H1 (cell line): Measurements from ENCODE around the gene CST7. TPM values are rescaled to one million over a fixed set of nuclear protein-coding genes. Genes with fewer than 3 reads are reported as not detected.

Experiments
- CTCF ChIA-PET: fragments of 300-600 bp; sonication (Branson Sonifier 250); formaldehyde crosslinking; loops from one replicate; lab custom pipeline; 2021; ENCODE audit not compliant: partially characterized antibody; lab: Charles Lee
- POLR2A ChIA-PET: fragments of 300-600 bp; sonication (Branson Sonifier 250); formaldehyde crosslinking; loops from one replicate; lab custom pipeline; 2021; ENCODE audit warnings: inconsistent platforms; ENCODE audit not compliant: partially characterized antibody; lab: Charles Lee
- DNase-seq, 2 experiments: peaks; one replicate each; pipeline versions ENCODE4 v3.0.0 to v3.0.0-alpha.2; 2010 to 2022; ENCODE audit warnings: low spot score in 2 of 2, low read depth in 1 of 2, mixed read lengths in 1 of 2
- FAIRE-seq: peaks from 2 replicates; lab custom pipeline; 2011; peaks lifted over from hg19 to GRCh38; lab: Jason Lieb, UNC
- H2AFZ ChIP-seq: 2 replicates; pipeline ENCODE4 v1.8.1; 2012; ENCODE audit warnings: low read length, inconsistent platforms
- H2AK5ac ChIP-seq: 2 replicates; pipeline ENCODE4 v1.6.1; 2013; ENCODE audit warnings: low read depth, low read length
- H2BK120ac ChIP-seq: replicated peaks from 2 replicates; pipeline ENCODE3; 2013; ENCODE audit warnings: low read depth, low read length, inconsistent platforms
- H2BK12ac ChIP-seq: 2 replicates; pipeline ENCODE4 v1.6.1; 2013; ENCODE audit warnings: low read depth, low read length
- H2BK15ac ChIP-seq: 2 replicates; pipeline ENCODE4 v1.6.1; 2013; ENCODE audit warnings: low read length
- H2BK20ac ChIP-seq: 2 replicates; pipeline ENCODE4 v1.6.1; 2013; ENCODE audit warnings: low read length
- H2BK5ac ChIP-seq: 2 replicates; pipeline ENCODE4 v1.6.1; 2013; ENCODE audit warnings: low read depth, low read length
- H3K14ac ChIP-seq: 2 replicates; pipeline ENCODE4 v1.6.1; 2013; ENCODE audit warnings: inconsistent platforms; ENCODE audit not compliant: insufficient read length
- H3K18ac ChIP-seq: 2 replicates; pipeline ENCODE4 v1.6.1; 2013; ENCODE audit warnings: low read length; ENCODE audit errors: extremely low read depth
- H3K23ac ChIP-seq: 2 replicates; pipeline ENCODE4 v1.6.1; 2013; ENCODE audit warnings: inconsistent platforms; ENCODE audit not compliant: insufficient read length
- H3K23me2 ChIP-seq: 2 replicates; pipeline ENCODE4 v1.6.1; 2013; ENCODE audit warnings: low read depth, low read length
- H3K27ac ChIP-seq: 2 replicates; pipeline ENCODE4 v1.6.1; 2011; ENCODE audit warnings: low read depth, low read length, inconsistent platforms
- H3K27me3 ChIP-seq, 4 experiments: replicated peaks in 1 of 4; 1 replicate in 1 of 4; 2 replicates in 3 of 4; pipeline versions ENCODE4 v1.6.1 to v1.8.1; 2011 to 2013; ENCODE audit warnings: low read length in 3 of 4, mild to moderate bottlenecking in 3 of 4, inconsistent platforms in 2 of 4, mixed read lengths in 2 of 4, moderate library complexity in 1 of 4; ENCODE audit not compliant: control insufficient read depth in 3 of 4, insufficient read depth in 3 of 4; ENCODE audit errors: extremely low read depth in 1 of 4
- H3K36me3 ChIP-seq, 4 experiments: 2 replicates each; pipeline versions ENCODE4 v1.6.1 to v1.8.1; 2011 to 2013; ENCODE audit warnings: mild to moderate bottlenecking in 4 of 4, low read length in 3 of 4, moderate library complexity in 2 of 4, control low read depth in 1 of 4, inconsistent platforms in 1 of 4; ENCODE audit not compliant: insufficient read depth in 4 of 4, control insufficient read depth in 2 of 4
- H3K4ac ChIP-seq: replicated peaks from 2 replicates; pipeline ENCODE3; 2013; ENCODE audit warnings: low read length, low read depth, mixed read lengths, inconsistent platforms; ENCODE audit not compliant: insufficient read length
- H3K4me1 ChIP-seq, 4 experiments: replicated peaks in 1 of 4; 1 replicate in 1 of 4; 2 replicates in 3 of 4; pipeline versions ENCODE4 v1.6.1 to v1.8.1; 2011 to 2013; ENCODE audit warnings: low read length in 3 of 4, inconsistent platforms in 2 of 4, mixed read lengths in 1 of 4; ENCODE audit not compliant: insufficient read depth in 4 of 4, control insufficient read depth in 3 of 4
- H3K4me2 ChIP-seq, 2 experiments: 2 replicates each; pipeline versions ENCODE4 v1.6.1 to v1.8.1; 2011 to 2013; ENCODE audit warnings: low read depth in 2 of 2, low read length in 2 of 2, control low read depth in 1 of 2, inconsistent platforms in 1 of 2, mild to moderate bottlenecking in 1 of 2; ENCODE audit not compliant: insufficient read depth in 1 of 2
- H3K4me3 ChIP-seq, 4 experiments: fragments of 200-600, 300-600 bp in 1 of 4; sonication (generic), shearing (Covaris generic), sonication (Bioruptor Twin) in 1 of 4; 2 replicates each; pipeline versions ENCODE4 v1.5.1 to v1.8.1; 2011 to 2016; ENCODE audit warnings: low read length in 4 of 4, low read depth in 3 of 4, control low read depth in 2 of 4, inconsistent platforms in 2 of 4, mild to moderate bottlenecking in 2 of 4, mixed read lengths in 1 of 4, moderate library complexity in 1 of 4; ENCODE audit not compliant: insufficient read depth in 2 of 4; ENCODE audit errors: extremely low read depth in 1 of 4
- H3K56ac ChIP-seq: replicated peaks from 2 replicates; pipeline ENCODE3; 2013; ENCODE audit warnings: low read depth, mild to moderate bottlenecking, mixed read lengths, low read length, inconsistent platforms; ENCODE audit not compliant: insufficient read length
- H3K79me1 ChIP-seq: 2 replicates; pipeline ENCODE4 v1.6.1; 2013; ENCODE audit warnings: low read depth, low read length, control low read depth
- H3K79me2 ChIP-seq, 2 experiments: 2 replicates each; pipeline versions ENCODE4 v1.6.1 to v1.8.1; 2012 to 2013; ENCODE audit warnings: low read length in 2 of 2, mild to moderate bottlenecking in 2 of 2, inconsistent platforms in 1 of 2; ENCODE audit not compliant: insufficient read depth in 2 of 2, control insufficient read depth in 1 of 2
- H3K9ac ChIP-seq, 4 experiments: replicated peaks in 1 of 4; 1 replicate in 1 of 4; 2 replicates in 3 of 4; pipeline versions ENCODE4 v1.6.1 to v1.8.1; 2011 to 2013; ENCODE audit warnings: low read depth in 3 of 4, low read length in 3 of 4, control low read depth in 2 of 4, mild to moderate bottlenecking in 2 of 4, moderate library complexity in 2 of 4, inconsistent platforms in 1 of 4; ENCODE audit errors: extremely low read depth in 1 of 4
- H3K9me3 ChIP-seq, 2 experiments: 2 replicates each; pipeline versions ENCODE4 v1.6.1 to v1.8.1; 2012 to 2013; ENCODE audit warnings: mild to moderate bottlenecking in 2 of 2, moderate library complexity in 2 of 2, control low read depth in 1 of 2, inconsistent platforms in 1 of 2, low read depth in 1 of 2, low read length in 1 of 2, mixed read lengths in 1 of 2; ENCODE audit not compliant: insufficient read depth in 2 of 2
- H4K20me1 ChIP-seq, 2 experiments: replicated peaks in 1 of 2; 2 replicates each; pipeline versions ENCODE3 to v1.8.1; 2011 to 2013; ENCODE audit warnings: inconsistent platforms in 2 of 2, low read length in 2 of 2, mild to moderate bottlenecking in 1 of 2; ENCODE audit not compliant: insufficient read depth in 2 of 2, control insufficient read depth in 1 of 2
- H4K5ac ChIP-seq: 2 replicates; pipeline ENCODE4 v1.6.1; 2013; ENCODE audit warnings: low read length, low read depth, mixed read lengths, inconsistent platforms; ENCODE audit not compliant: insufficient read length
- H4K8ac ChIP-seq: 2 replicates; pipeline ENCODE4 v1.8.0; 2013; ENCODE audit warnings: mild to moderate bottlenecking, moderate library complexity, low read length, inconsistent platforms; ENCODE audit not compliant: insufficient read depth; ENCODE audit errors: extremely low read depth
- H4K91ac ChIP-seq: replicated peaks from 2 replicates; pipeline ENCODE3; 2013; ENCODE audit warnings: low read length, mixed read lengths, inconsistent platforms; ENCODE audit not compliant: insufficient read length
- ASH2L ChIP-seq: fragments of 200-600, 300-600 bp; sonication (generic); IDR thresholded peaks from one replicate; pipeline ENCODE4 v1.7.1; 2017; ENCODE audit warnings: low read length
- CTBP2 ChIP-seq: IDR thresholded peaks from 2 replicates; pipeline ENCODE4 v1.7.0; 2011; ENCODE audit warnings: borderline replicate concordance, mild to moderate bottlenecking, moderate library complexity, mixed read lengths, low read length; ENCODE audit not compliant: insufficient read depth, insufficient read length
- EGR1 ChIP-seq: IDR thresholded peaks from 2 replicates; pipeline ENCODE4 v1.6.1; 2011; ENCODE audit warnings: low read depth, low read length, borderline replicate concordance
- KDM4A ChIP-seq: IDR thresholded peaks from one replicate; pipeline ENCODE4 v1.7.1; 2012; ENCODE audit warnings: low read depth, mild to moderate bottlenecking, moderate library complexity, low read length, inconsistent platforms; ENCODE audit not compliant: severe bottlenecking
- KDM5A ChIP-seq: fragments of 200-600 bp; IDR thresholded peaks from 2 replicates; pipeline ENCODE4 v1.7.1; 2012; ENCODE audit warnings: mild to moderate bottlenecking, low read length, inconsistent platforms, mixed read lengths
- NANOG ChIP-seq: IDR thresholded peaks from 2 replicates; pipeline ENCODE4 v1.6.1; 2011; ENCODE audit warnings: low read length, low read depth, mild to moderate bottlenecking, inconsistent platforms; ENCODE audit not compliant: insufficient read depth, poor library complexity, severe bottlenecking
- POU5F1 ChIP-seq: IDR thresholded peaks from 2 replicates; pipeline ENCODE4 v1.6.1; 2011; ENCODE audit warnings: low read depth, mild to moderate bottlenecking, low read length, moderate library complexity
- RFX5 ChIP-seq: IDR thresholded peaks from 2 replicates; pipeline ENCODE4 v1.6.1; 2011; ENCODE audit warnings: low read depth, low read length, improper control_type of control experiment, borderline replicate concordance
- SIX5 ChIP-seq: IDR thresholded peaks from 2 replicates; pipeline ENCODE4 v1.6.1; 2011; ENCODE audit warnings: mild to moderate bottlenecking, low read depth, low read length
- SP2 ChIP-seq: IDR thresholded peaks from 2 replicates; pipeline ENCODE4 v1.6.1; 2012; ENCODE audit warnings: mild to moderate bottlenecking, low read length, inconsistent platforms
- SP4 ChIP-seq: IDR thresholded peaks from 2 replicates; pipeline ENCODE4 v1.6.1; 2012; ENCODE audit warnings: low read length, inconsistent platforms
- TAF1 ChIP-seq: IDR thresholded peaks from 2 replicates; pipeline ENCODE4 v1.6.1; 2011; ENCODE audit warnings: mild to moderate bottlenecking, low read depth, low read length
- TEAD4 ChIP-seq: IDR thresholded peaks from 2 replicates; pipeline ENCODE4 v1.6.1; 2012; ENCODE audit warnings: low read depth, low read length, inconsistent platforms, mixed read lengths
- ZNF274 ChIP-seq: IDR thresholded peaks from 2 replicates; pipeline ENCODE4 v1.7.0; 2012; ENCODE audit warnings: low read length, borderline replicate concordance; ENCODE audit errors: extremely low read depth
- WGBS, 2 experiments: shearing (Covaris generic) in 1 of 2; methylation state at CpG; one replicate each; pipeline versions ENCODE4 v1.1.6 to v1.1.7; 2013 to 2015; ENCODE audit warnings: low lambda C conversion rate in 2 of 2, mixed read lengths in 2 of 2, inconsistent platforms in 1 of 2, low coverage in 1 of 2, missing lambda C conversion rate in 1 of 2; ENCODE audit not compliant: insufficient replicate concordance in 2 of 2, insufficient coverage in 1 of 2, insufficient read length in 1 of 2; ENCODE audit errors: extremely low coverage in 1 of 2, missing lambda C conversion rate in 1 of 2; 5-methylcytosine and 5-hydroxymethylcytosine counted together
- polyA plus RNA-seq, 7 experiments: library from polyadenylated mRNA; depleted of rRNA in 3 of 7; stranded (reverse) in 5 of 7; unstranded in 2 of 7; fragments of >200 nt in 5 of 7; fragments of 200-250 nt in 2 of 7; gene quantifications; 1 replicate in 5 of 7; 2 replicates in 1 of 7; 4 replicates in 1 of 7; pipeline versions ENCODE4 v1.2.1 to v1.2.3, GENCODE V29; 2011 to 2013; ENCODE audit warnings: missing spikeins in 2 of 7, mixed read lengths in 2 of 7
- total RNA-seq: library from RNA; stranded (reverse); fragmentation: NEBNext Ultra II Directional; extraction: Animal tissue kit (Norgen Biotek cat#: 25700); gene quantifications from 2 replicates; pipeline ENCODE4 v1.2.1, GENCODE V29; 2021

CST7 gene
- total and polyA plus RNA-seq, 2 of the 8 experiments (the other 6 are each of a cell fraction or from before 2014, with no cell fraction given) = not detected

- no peak overlapping the region for H2BK12ac ChIP-seq
- H4K8ac ChIP-seq = no peak overlapping the region
- no peaks in the 10 kb centered on the region for H3K27me3 ChIP-seq
- H3K9ac ChIP-seq = no peak overlapping the region
- H4K91ac ChIP-seq = peak overlapping the region; percentile 19
- no peak overlapping the region for H3K18ac ChIP-seq
- FAIRE-seq = no peak
- CTCF ChIA-PET = interaction anchor here (0.6 to 1.2 kb wide), 5 partner anchors 13 to 200 kb away, joined by 3 to 5 read pairs (median 4); no protein-coding TSS in a partner anchor
- H2BK15ac ChIP-seq = no peak overlapping the region
- H3K4me1 ChIP-seq = peaks cover 0 to 2% (median 0%) of the 10 kb centered on the region in 4 experiments; a peak in 1 of 7 replicates
- POLR2A ChIA-PET = no interaction called here
- no peak overlapping the region for H2AK5ac ChIP-seq
- H2BK120ac ChIP-seq = no peak overlapping the region
- no peaks in the 10 kb centered on the region for H3K79me1 ChIP-seq
- H3K79me2 ChIP-seq = no peaks in the 10 kb centered on the region
- H3K4ac ChIP-seq = no peak overlapping the region
- H4K20me1 ChIP-seq = peaks cover 0 to 3% of the 10 kb centered on the region in 2 experiments
- H3K23ac ChIP-seq = no peak overlapping the region
- no peak overlapping the region for H2AFZ ChIP-seq
- H3K27ac ChIP-seq = no peak overlapping the region
- H3K9me3 ChIP-seq = no peaks in the 10 kb centered on the region
- H3K4me3 ChIP-seq = no peak overlapping the region
- no peak overlapping the region for H3K4me2 ChIP-seq
- H2BK5ac ChIP-seq = no peak overlapping the region
- H2BK20ac ChIP-seq = no peak overlapping the region
- no peaks in the 10 kb centered on the region for H3K36me3 ChIP-seq
- H3K23me2 ChIP-seq = no peaks in the 10 kb centered on the region
- no peak overlapping the region for H4K5ac ChIP-seq
- WGBS, 2 experiments = 88% methylated on average over 11 of the region's 12 CpGs; no CpG with 5 or more reads in 1 of the 2 experiments
- DNase-seq = peak in 1 of 2 experiments; percentile 43
- no peak overlapping the region for H3K56ac ChIP-seq
- H3K14ac ChIP-seq = no peak overlapping the region
- TF ChIP-seq SIX5 (no peak), TAF1 (no peak), SP2 (no peak), ASH2L (no peak), RFX5 (no peak), EGR1 (no peak), SP4 (no peak), ZNF274 (no peak), KDM4A (no peak), CTBP2 (no peak), KDM5A (no peak), TEAD4 (no peak), NANOG (no peak), POU5F1 (no peak)
Observed at GRCh38 chr20:24950128-24950835, 1.2 kb downstream of the CST7 start.
